Stimulated activated CD4-positive, alpha-beta T cell treated with anti-CD3 and anti-CD28 coated beads, TNF-alpha, amount 100 ng/mL, for 4 hours (primary cell): ENCODE data around the gene ST3GAL4.
"Not testable (repeated sequence)": the region's sequence is repeated elsewhere in the genome, so short reads cannot be mapped to it uniquely, and the experiment has no call there.

ENCODE experiments used
- DNase-seq, 3 experiments: peaks; one replicate each; pipeline ENCODE4 v3.0.0-alpha.2; 2020; ENCODE audit warnings: low read depth in 3 of 3

The ST3GAL4 gene

GRCh38 chr11:126387857-126388256 lies 32.4 kb downstream of the ST3GAL4 start:
- no peak for DNase-seq

- DNase-seq: no peak
Observed at GRCh38 chr11:126390272-126390867, 34.9 kb downstream of the ST3GAL4 start.

- no peak for DNase-seq
Observed at GRCh38 chr11:126391286-126391954, 35.9 kb downstream of the ST3GAL4 start.

DNA sequence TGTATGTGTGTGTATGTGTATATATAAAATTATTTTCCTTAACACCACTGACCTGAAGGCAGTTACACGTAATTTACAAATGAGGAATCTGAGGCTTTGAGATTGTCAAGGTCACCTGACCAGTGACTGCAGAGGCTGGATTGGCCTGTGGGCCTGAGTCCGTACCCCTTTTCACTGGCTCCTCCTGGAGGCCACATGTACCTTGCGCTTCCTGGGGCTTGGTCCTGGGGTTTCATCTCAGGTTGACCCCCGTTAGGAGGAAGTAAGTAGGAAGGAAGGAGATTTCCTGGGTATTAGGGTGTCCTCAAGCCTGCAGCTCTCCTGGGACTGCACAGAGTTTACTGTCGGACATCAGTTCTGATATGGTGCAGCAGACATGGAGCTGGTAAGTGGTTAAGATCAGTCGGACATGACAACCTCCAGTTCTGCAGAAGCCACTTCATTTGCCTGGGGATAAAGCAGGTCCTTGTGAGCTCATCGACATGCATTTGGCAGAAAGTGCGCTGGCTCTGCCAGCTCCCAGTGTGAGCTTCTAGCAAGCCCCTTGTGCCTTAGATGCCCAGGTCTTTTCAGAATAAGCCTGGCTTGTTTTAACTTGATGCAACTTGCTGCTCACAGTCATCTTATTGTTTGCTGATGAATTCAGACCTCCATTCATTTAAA lies 36.6 kb downstream of the ST3GAL4 start:
- DNase-seq: no peak

- no peak for DNase-seq
Observed at GRCh38 chr11:126392633-126393013, 37.1 kb downstream of the ST3GAL4 start.

- DNase-seq: no peak
Observed at GRCh38 chr11:126393143-126393542, 37.7 kb downstream of the ST3GAL4 start.

GRCh38 chr11:126394036-126394435 lies 38.5 kb downstream of the ST3GAL4 start:
- no peak for DNase-seq

DNA sequence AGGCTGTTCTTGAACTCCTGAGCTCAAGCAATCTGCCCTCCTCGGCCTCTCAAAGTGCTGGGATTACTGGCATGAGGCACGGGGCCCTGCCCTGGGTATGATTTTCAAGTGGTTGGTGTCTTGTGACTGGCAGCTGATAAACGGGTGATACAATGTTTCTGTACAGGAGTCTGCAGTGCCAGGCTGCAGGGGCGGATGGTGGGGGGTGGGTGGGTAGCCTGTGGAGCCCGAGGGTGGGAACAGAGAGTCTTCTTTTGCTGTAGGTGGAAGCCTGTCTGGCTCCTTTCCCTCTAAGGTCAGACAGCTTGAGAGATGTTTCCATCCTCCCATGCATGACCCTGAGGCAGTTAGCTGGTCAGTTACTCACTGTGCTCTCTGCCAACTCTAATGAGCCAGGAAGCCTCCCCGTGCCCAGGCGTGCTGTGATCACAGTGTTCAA lies 39.2 kb downstream of the ST3GAL4 start:
- not testable (repeated sequence) for DNase-seq

- not testable (repeated sequence) for DNase-seq
Observed at GRCh38 chr11:126395784-126396183, 40.3 kb downstream of the ST3GAL4 start.

GRCh38 chr11:126396266-126396665 lies 40.8 kb downstream of the ST3GAL4 start:
- DNase-seq: not testable (repeated sequence)

GRCh38 chr11:126396965-126397364 lies 41.5 kb downstream of the ST3GAL4 start:
- DNase-seq: no peak

DNA sequence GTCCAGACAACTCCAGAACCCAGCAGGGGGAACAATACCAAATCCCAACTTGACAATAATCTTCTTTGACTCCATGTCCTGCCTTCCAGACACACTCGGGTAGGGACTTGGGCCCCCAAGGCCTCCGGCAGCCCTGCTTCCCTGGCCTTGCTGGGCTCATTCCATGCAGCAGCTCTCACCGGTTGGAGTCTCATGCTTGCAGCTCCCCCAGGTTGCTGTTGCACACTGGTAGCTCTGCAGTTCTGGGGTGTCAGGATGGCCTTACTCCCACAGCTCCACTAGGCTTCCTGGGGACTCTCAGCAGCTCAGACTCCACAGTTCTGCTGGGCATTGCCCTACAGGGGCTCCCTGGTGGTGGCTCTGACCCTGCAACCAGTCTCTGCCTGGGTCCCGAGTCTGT lies 42.8 kb downstream of the ST3GAL4 start:
- DNase-seq: no peak

DNA sequence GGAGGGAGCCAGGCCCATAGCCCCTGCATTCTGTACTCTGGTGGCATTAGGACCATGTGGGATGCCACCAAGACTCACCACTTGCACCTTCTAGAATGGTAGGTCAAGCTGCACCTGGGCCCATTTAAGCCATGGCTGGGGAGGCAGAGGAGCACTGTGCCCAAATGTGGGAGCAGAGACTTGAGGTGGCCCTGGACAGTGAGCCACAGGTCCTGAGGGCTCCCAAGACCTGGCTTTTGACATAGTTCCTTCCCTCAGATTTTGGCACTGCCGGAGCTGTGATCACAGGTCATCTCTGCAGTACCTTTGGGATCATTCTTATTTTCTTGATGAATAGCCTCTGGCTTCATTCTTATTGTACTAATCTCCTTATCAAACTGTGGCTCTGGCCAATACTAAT lies 43.2 kb downstream of the ST3GAL4 start:
- no peak for DNase-seq

GRCh38 chr11:126400019-126400418 lies 44.5 kb downstream of the ST3GAL4 start:
- DNase-seq: no peak

DNA sequence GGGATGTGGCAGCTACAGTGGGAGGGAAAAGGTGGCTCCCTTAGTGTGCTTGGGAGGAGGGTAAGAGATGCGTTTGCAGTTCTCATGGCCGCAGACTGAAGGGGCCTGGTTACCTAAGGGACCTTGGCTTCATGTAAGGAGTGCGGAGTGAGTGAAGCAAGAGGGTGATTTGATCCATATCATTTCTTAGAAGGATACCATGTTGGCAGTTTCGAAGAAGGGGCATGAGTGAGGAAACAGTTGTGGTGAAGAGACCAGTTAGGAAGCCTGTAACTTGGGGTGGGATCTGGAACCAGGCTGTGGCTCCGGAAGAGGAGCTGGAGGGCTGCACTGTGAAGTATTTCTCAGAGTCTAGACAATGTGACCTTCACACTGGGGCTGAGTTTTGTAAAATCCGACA lies 45.0 kb downstream of the ST3GAL4 start:
- no peak for DNase-seq

DNA sequence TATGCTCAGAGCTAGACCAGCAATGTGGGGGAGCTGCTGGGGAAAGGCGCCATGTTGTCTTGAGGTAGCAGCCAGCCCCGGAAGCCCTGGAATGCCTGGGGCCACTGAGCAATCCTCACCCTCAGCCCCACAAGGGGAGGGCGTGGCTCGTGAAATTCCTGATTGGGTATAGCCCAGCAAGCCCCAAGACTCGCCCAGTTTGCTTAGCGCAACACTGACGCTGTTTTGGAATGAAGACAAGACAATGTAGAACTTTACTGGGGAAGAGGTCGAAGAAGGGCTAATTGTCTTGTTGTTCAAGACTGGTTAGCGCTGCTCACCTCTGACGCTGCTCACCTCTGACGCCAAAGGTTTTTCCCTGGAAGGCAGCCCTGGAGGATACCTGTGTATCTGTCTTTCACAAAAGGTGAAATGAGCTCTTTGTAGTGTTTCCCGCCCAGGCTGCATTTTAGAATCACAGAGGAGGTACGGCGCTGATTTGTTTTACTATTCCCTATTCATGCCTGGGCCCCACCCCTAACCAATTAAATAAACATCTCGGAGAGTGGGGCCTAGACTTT lies 47.6 kb downstream of the ST3GAL4 start:
- DNase-seq: no peak

DNA sequence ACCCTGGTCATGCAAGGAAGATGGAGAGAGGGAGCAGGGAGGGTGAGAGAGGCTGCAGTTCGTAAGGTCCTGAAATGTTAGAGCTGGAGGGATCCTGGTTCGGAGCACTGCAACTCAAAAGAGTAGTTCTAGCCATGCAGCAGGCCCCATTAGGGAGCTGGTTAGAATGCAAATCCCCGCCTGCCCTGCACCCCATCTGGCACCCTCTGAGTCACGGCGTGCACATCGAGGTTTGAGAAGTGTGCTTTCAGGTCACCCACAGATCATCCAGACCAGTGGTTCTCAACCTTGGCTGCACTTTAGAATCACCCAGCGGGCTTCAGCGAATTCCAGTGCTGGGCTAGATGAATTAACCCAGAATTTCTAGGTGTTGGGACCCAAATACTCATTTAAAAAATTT lies 48.2 kb downstream of the ST3GAL4 start:
- DNase-seq: no peak

DNA sequence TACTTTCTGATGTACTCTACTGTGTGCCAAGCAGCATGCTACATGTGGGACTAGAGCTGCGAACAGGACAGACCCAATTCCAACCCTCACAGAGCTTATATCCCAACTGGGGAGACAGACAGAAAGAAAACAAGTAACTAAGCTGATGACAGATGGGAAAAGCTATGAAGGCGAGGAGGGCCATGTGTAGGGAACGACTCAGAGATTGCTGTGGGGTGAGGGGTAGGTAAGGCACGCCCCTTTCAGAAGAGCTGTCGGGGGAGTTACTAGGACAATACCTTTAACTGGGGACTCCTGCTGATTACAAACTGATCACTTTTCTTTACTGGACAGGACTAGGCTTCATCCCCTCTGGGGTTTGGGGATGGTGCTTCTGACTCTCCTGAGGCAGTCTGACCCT lies 48.9 kb downstream of the ST3GAL4 start:
- no peak for DNase-seq

- no peak for DNase-seq
Observed at GRCh38 chr11:126405374-126405773, 49.9 kb downstream of the ST3GAL4 start.

GRCh38 chr11:126405906-126406305 lies 50.4 kb downstream of the ST3GAL4 start:
- no peak for DNase-seq

GRCh38 chr11:126406368-126406767 lies 50.9 kb downstream of the ST3GAL4 start:
- DNase-seq: no peak

DNA sequence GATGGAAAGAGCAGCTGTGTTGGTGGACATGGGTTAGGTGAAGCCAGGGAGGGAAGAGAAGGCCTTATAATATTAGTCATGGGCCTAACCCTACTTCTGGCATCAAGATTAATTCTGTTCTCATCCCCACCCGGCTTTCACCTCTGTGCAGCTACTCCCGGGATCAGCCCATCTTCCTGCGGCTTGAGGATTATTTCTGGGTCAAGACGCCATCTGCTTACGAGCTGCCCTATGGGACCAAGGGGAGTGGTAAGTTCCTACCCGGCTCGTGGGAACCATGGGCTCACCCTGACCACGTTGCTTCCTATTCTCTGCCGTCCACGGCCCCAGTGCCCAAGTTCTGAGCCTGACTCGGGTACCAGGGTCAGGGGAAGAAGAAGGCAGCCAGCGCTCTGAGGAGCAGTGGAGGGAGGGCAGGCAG lies 51.6 kb downstream of the ST3GAL4 start:
- no peak for DNase-seq
